Neural cell (in vitro differentiated cells): ENCODE measurements around the gene ZNF644. TPM values are rescaled to one million over a fixed set of nuclear protein-coding genes. Genes with fewer than 3 reads are reported as not detected.

Experiments
- H2AFZ ChIP-seq: fragments of 200-600, 300-800 bp; sonication (generic), shearing (Covaris generic); 2 replicates; pipeline ENCODE4 v1.6.0; 2014; ENCODE audit warnings: low read depth, mild to moderate bottlenecking, antibody characterized with exemption, low read length, moderate library complexity
- H3F3A ChIP-seq: fragments of 200-600 bp; shearing (Covaris generic); 2 replicates; pipeline ENCODE4 v1.6.1; 2016; ENCODE audit warnings: mild to moderate bottlenecking, moderate library complexity, mixed read lengths, antibody characterized with exemption, low read length; ENCODE audit not compliant: insufficient read depth, poor library complexity, severe bottlenecking
- H3K27ac ChIP-seq: fragments of 200-600, 300-800 bp; sonication (generic), shearing (Covaris generic); 2 replicates; pipeline ENCODE4 v1.5.1; 2014; ENCODE audit warnings: mild to moderate bottlenecking, low read length, moderate library complexity
- H3K27me3 ChIP-seq: fragments of 300-800, 200-600 bp; sonication (generic), shearing (Covaris generic); 2 replicates; pipeline ENCODE4 v1.6.0; 2014; ENCODE audit warnings: mild to moderate bottlenecking, low read depth, low read length, moderate library complexity; ENCODE audit not compliant: insufficient read depth
- H3K36me3 ChIP-seq: fragments of 300-800, 200-600 bp; sonication (generic), shearing (Covaris generic); 2 replicates; pipeline ENCODE4 v1.5.1; 2014; ENCODE audit warnings: mild to moderate bottlenecking, antibody characterized with exemption, low read length, moderate library complexity; ENCODE audit not compliant: insufficient read depth
- H3K4me2 ChIP-seq: fragments of 300-800, 200-600 bp; sonication (generic), shearing (Covaris generic); 2 replicates; pipeline ENCODE4 v1.6.0; 2014; ENCODE audit warnings: mild to moderate bottlenecking, low read length
- H3K4me3 ChIP-seq: fragments of 300-800, 200-600 bp; sonication (generic), shearing (Covaris generic); 2 replicates; pipeline ENCODE4 v1.5.1; 2014; ENCODE audit warnings: mild to moderate bottlenecking, low read length, moderate library complexity
- H3K79me2 ChIP-seq: fragments of 200-600 bp; shearing (Covaris generic); replicated peaks from 2 replicates; pipeline ENCODE4 v1.6.0; 2014; ENCODE audit warnings: mild to moderate bottlenecking, low read length, moderate library complexity; ENCODE audit not compliant: insufficient read depth
- H3K9ac ChIP-seq: fragments of 300-800, 200-600 bp; sonication (generic), shearing (Covaris generic); 2 replicates; pipeline ENCODE4 v1.6.1; 2016; ENCODE audit warnings: mild to moderate bottlenecking, low read length, mixed read lengths
- H3K9me2 ChIP-seq: fragments of 200-600 bp; shearing (Covaris generic); 2 replicates; pipeline ENCODE4 v1.6.1; 2016; ENCODE audit warnings: mild to moderate bottlenecking, low read length, mixed read lengths; ENCODE audit not compliant: insufficient read depth
- H3K9me3 ChIP-seq: fragments of 200-600, 300-800 bp; sonication (generic), shearing (Covaris generic); 2 replicates; pipeline ENCODE4 v1.6.1; 2016; ENCODE audit warnings: mild to moderate bottlenecking, mixed run types, low read length, moderate library complexity, mixed read lengths
- H4K20me1 ChIP-seq: fragments of 200-600 bp; shearing (Covaris generic); 2 replicates; pipeline ENCODE4 v1.6.1; 2016; ENCODE audit warnings: mild to moderate bottlenecking, mixed run types; ENCODE audit not compliant: insufficient read depth
- EP300 ChIP-seq: fragments of 450-650 bp; conservative IDR thresholded peaks from 2 replicates; pipeline ENCODE4 v1.6.1; 2014; ENCODE audit warnings: antibody characterized with exemption, mild to moderate bottlenecking, moderate library complexity; ENCODE audit not compliant: poor library complexity, severe bottlenecking
- EZH2 ChIP-seq: fragments of 200-600, 300-800 bp; shearing (Covaris generic), sonication (generic); IDR thresholded peaks from 2 replicates; pipeline ENCODE4 v1.6.1; 2014; ENCODE audit warnings: antibody characterized with exemption, low read length, borderline replicate concordance, mild to moderate bottlenecking; ENCODE audit not compliant: insufficient read depth, poor library complexity, severe bottlenecking
- MXI1 ChIP-seq: fragments of 450-650 bp; conservative IDR thresholded peaks from 2 replicates; pipeline ENCODE4 v1.6.1; 2014; ENCODE audit warnings: antibody characterized with exemption, mild to moderate bottlenecking; ENCODE audit not compliant: poor library complexity, severe bottlenecking
- POLR2AphosphoS5 ChIP-seq: IDR thresholded peaks from 2 replicates; pipeline ENCODE4 v1.6.1; 2012
- RAD21 ChIP-seq: fragments of 450-650 bp; conservative IDR thresholded peaks from 2 replicates; pipeline ENCODE4 v1.6.1; 2014; ENCODE audit warnings: antibody characterized with exemption, mild to moderate bottlenecking, moderate library complexity
- SMC3 ChIP-seq: fragments of 450-650 bp; conservative IDR thresholded peaks from 2 replicates; pipeline ENCODE4 v1.6.1; 2014; ENCODE audit warnings: antibody characterized with exemption, mild to moderate bottlenecking, moderate library complexity; ENCODE audit not compliant: poor library complexity
- TAF1 ChIP-seq: IDR thresholded peaks from 2 replicates; pipeline ENCODE4 v1.6.1; 2012; ENCODE audit warnings: low read depth
- polyA plus RNA-seq: library from polyadenylated mRNA; depleted of rRNA; stranded (reverse); fragments of >200 nt; gene quantifications from 2 replicates; pipeline ENCODE4 v1.2.3, GENCODE V29; 2014
- TF ChIP-seq, protein P1 (sequence below): IDR thresholded peaks from 2 replicates; pipeline ENCODE4 v1.6.1; 2012; ENCODE audit warnings: borderline replicate concordance
- TF ChIP-seq, protein P2 (sequence below): fragments of 450-650 bp; IDR thresholded peaks from 2 replicates; pipeline ENCODE4 v1.5.1; 2014; ENCODE audit warnings: antibody characterized with exemption, mild to moderate bottlenecking, moderate library complexity; ENCODE audit not compliant: poor library complexity, severe bottlenecking

Gene ZNF644
- polyA plus RNA-seq, 1 donor from 2014 or later = 71.7 TPM

DNA sequence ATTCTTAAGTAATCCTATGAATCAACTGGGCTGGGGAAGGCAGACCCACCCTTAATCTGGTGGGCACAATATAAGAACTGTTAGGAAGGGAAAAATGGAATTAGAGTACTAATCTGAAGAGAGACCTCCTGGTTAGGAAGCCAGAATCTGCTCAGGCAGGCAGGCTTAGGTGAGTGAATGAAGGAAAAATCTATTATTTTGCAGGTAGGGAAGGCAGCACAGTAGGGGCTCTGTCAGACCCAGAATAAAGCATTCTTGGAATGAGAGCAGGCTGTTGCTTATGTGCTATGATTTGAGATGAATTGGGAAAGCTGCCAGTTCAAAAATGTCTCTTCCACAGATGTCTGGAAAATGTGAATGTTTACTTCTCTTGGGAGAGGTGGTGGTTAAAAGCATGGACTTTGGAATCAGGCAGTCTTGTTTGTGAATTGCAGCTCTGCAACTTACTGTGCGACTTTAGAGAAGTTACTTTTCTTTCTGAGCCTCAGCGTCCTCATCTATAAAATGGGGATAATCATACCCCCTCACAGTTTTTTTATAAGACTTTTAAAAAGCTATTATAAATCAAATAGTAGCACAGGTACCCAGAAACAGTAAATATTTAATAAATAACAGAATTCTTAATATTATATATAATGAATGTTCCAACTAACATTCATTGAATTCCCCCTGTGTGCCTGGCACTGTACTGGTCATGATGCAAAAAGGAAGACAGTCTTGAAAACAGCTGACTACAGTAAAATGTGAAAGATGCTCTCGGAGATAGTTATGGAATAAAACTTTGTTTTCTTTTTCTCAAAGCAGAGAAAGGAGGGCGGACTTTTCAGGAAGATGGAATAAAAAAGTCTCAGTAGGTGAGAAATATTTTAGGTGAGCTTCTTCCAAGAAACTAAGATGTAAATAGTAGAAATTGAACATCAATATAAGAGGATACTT lies 15.3 kb upstream of the ZNF644 start:
- no peak overlapping the region for H3K9ac ChIP-seq
- H3K27me3 ChIP-seq = no peaks in the 10 kb centered on the region
- no peak overlapping the region for H3K4me2 ChIP-seq
- H4K20me1 ChIP-seq = no peaks in the 10 kb centered on the region
- H2AFZ ChIP-seq = no peak overlapping the region
- no peaks in the 10 kb centered on the region for H3F3A ChIP-seq
- H3K36me3 ChIP-seq = no peaks in the 10 kb centered on the region
- no peak overlapping the region for H3K27ac ChIP-seq
- H3K9me2 ChIP-seq = no peaks in the 10 kb centered on the region
- H3K79me2 ChIP-seq = no peaks in the 10 kb centered on the region
- no peaks in the 10 kb centered on the region for H3K9me3 ChIP-seq
- TF ChIP-seq SMC3 (no peak), MXI1 (no peak), TAF1 (no peak), EP300 (no peak), RAD21 (no peak), EZH2 (no peak), POLR2AphosphoS5 (no peak)
- TF ChIP-seq, protein P1, sequence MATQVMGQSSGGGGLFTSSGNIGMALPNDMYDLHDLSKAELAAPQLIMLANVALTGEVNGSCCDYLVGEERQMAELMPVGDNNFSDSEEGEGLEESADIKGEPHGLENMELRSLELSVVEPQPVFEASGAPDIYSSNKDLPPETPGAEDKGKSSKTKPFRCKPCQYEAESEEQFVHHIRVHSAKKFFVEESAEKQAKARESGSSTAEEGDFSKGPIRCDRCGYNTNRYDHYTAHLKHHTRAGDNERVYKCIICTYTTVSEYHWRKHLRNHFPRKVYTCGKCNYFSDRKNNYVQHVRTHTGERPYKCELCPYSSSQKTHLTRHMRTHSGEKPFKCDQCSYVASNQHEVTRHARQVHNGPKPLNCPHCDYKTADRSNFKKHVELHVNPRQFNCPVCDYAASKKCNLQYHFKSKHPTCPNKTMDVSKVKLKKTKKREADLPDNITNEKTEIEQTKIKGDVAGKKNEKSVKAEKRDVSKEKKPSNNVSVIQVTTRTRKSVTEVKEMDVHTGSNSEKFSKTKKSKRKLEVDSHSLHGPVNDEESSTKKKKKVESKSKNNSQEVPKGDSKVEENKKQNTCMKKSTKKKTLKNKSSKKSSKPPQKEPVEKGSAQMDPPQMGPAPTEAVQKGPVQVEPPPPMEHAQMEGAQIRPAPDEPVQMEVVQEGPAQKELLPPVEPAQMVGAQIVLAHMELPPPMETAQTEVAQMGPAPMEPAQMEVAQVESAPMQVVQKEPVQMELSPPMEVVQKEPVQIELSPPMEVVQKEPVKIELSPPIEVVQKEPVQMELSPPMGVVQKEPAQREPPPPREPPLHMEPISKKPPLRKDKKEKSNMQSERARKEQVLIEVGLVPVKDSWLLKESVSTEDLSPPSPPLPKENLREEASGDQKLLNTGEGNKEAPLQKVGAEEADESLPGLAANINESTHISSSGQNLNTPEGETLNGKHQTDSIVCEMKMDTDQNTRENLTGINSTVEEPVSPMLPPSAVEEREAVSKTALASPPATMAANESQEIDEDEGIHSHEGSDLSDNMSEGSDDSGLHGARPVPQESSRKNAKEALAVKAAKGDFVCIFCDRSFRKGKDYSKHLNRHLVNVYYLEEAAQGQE = no peak
- TF ChIP-seq, protein P2, sequence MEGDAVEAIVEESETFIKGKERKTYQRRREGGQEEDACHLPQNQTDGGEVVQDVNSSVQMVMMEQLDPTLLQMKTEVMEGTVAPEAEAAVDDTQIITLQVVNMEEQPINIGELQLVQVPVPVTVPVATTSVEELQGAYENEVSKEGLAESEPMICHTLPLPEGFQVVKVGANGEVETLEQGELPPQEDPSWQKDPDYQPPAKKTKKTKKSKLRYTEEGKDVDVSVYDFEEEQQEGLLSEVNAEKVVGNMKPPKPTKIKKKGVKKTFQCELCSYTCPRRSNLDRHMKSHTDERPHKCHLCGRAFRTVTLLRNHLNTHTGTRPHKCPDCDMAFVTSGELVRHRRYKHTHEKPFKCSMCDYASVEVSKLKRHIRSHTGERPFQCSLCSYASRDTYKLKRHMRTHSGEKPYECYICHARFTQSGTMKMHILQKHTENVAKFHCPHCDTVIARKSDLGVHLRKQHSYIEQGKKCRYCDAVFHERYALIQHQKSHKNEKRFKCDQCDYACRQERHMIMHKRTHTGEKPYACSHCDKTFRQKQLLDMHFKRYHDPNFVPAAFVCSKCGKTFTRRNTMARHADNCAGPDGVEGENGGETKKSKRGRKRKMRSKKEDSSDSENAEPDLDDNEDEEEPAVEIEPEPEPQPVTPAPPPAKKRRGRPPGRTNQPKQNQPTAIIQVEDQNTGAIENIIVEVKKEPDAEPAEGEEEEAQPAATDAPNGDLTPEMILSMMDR = no peak
- no peak overlapping the region for H3K4me3 ChIP-seq

DNA sequence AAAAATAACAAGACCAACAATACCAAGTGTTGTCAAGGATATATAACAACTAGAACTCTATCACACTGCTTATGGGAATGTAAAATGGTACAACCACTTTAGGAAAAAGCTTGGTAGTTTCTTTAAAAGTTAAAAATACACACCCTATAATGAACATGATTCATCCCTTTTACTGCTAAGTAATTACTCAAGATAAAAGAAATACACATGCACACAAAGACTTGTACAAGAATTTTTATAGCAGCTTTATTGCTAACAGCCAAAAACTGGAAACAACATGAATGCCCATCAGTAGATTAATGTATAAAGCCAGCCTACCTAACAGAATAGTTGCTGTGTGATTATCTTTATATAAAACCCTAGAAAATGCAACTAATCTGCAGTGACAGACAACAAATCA lies 10.5 kb upstream of the ZNF644 start:
- no peak overlapping the region for H3K27ac ChIP-seq
- no peak overlapping the region for H3K4me3 ChIP-seq
- no peaks in the 10 kb centered on the region for H3K9me2 ChIP-seq
- H3F3A ChIP-seq = no peaks in the 10 kb centered on the region
- TF ChIP-seq POLR2AphosphoS5 = no peak
- no peak for TF ChIP-seq EZH2
- TF ChIP-seq, protein P1 = no peak
- no peak for TF ChIP-seq EP300
- TF ChIP-seq, protein P2 = no peak
- no peak for TF ChIP-seq RAD21
- no peak for TF ChIP-seq MXI1
- no peak for TF ChIP-seq SMC3
- no peak for TF ChIP-seq TAF1
- H3K9me3 ChIP-seq = no peaks in the 10 kb centered on the region
- H3K4me2 ChIP-seq = no peak overlapping the region
- no peak overlapping the region for H2AFZ ChIP-seq
- no peaks in the 10 kb centered on the region for H3K79me2 ChIP-seq
- no peak overlapping the region for H3K9ac ChIP-seq
- H3K36me3 ChIP-seq = no peaks in the 10 kb centered on the region
- H4K20me1 ChIP-seq = no peaks in the 10 kb centered on the region
- no peaks in the 10 kb centered on the region for H3K27me3 ChIP-seq
